ENCODE results near the gene SLC39A12.

SLC39A12 gene

DNA sequence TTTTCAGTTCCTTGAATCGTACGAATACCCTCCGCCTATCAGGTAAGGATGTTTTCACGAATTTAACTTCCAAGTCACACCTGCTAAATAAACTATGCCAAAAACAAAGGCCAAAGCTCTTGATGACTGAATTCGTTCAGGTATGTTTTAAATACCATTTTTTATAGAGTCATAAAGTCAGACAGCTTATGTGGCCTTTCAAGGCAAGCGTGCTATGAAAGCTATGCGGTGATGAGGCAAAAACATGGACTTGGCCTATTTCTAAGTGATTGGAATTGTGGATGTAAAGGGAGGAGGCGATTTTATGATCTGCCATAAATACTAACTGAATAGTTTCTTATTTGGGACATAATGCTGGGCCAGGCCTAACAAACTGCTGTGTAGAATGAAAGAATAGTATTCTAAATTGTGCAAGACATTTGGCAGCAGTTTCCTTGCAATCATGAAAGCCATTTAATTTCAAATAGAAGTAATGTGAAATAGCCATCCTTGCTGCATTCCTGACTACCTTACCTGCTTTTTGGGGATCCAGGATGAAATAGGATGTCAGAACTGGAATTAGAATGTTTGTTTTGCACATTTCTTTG, 14.0 kb downstream of the SLC39A12 start:
- DNase-seq: no peak

- DNase-seq: no peak
Measured at GRCh38 chr10:17974505-17974904, 22.8 kb downstream of the SLC39A12 start.

DNA sequence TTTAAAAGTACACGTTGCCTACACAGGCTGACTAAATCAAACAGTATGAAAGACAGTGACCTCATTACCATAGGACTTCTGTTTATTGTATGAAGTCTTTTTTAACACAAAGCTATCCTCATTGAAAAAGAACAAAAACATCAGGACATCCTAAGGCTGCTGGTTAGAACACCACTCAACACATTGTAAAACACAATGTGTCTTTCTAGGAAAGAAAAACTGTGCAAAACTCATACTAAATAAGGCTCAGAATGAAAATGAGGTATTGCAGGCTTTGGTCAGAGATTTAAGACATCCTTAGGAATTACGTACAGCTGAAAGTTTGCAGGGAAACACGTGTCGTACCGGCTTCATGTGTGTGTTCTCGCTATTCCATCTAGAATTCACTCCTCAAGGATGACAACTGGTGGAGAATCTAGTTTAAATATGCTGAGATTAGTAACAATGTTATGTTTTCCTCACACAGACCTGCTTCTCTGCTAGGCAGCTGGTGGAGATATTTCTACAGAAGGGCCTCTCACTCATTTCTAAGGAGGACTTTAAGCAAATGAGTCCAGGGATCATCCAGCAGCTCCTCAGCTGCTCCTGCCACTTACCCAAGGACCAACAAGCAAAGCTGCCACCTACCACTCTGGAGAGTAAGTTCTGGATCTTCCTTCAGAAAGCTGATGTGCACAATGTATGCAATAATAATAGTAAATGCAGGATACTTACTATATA, 29.3 kb downstream of the SLC39A12 start:
- DNase-seq: no peak

DNA sequence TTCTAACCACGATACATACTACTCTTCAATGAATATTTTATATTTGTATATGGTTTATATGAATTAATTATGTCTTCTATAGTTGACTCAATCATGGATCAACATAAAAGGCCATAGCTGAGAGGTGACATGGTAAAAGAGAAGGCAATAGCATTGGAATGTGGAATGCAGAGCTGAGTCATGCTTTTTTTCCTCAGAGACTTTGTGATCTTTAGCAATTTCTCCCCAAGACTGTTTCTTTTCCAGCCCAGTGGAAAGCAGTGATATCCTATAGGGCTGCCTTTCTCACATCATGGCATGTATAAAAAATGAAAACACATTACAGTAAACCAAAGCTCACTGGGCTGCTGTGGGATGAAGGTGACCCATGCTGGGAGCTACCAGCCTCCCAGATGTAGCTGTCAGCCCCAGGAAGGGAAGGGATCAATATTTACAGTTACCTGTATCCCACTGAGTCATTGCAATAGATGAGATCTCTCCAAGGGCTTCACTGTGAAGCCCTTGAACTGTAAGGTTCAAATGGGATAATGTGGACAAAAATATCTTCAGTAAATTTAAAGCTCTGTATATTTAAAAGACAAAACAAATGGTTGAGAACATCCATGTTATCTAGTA, 30.2 kb downstream of the SLC39A12 start:
- DNase-seq: no peak

GRCh38 chr10:17984056-17984455, 32.3 kb downstream of the SLC39A12 start:
- DNase-seq: no peak

- DNase-seq: no peak
Measured at GRCh38 chr10:17984563-17984962, 32.8 kb downstream of the SLC39A12 start.

DNA sequence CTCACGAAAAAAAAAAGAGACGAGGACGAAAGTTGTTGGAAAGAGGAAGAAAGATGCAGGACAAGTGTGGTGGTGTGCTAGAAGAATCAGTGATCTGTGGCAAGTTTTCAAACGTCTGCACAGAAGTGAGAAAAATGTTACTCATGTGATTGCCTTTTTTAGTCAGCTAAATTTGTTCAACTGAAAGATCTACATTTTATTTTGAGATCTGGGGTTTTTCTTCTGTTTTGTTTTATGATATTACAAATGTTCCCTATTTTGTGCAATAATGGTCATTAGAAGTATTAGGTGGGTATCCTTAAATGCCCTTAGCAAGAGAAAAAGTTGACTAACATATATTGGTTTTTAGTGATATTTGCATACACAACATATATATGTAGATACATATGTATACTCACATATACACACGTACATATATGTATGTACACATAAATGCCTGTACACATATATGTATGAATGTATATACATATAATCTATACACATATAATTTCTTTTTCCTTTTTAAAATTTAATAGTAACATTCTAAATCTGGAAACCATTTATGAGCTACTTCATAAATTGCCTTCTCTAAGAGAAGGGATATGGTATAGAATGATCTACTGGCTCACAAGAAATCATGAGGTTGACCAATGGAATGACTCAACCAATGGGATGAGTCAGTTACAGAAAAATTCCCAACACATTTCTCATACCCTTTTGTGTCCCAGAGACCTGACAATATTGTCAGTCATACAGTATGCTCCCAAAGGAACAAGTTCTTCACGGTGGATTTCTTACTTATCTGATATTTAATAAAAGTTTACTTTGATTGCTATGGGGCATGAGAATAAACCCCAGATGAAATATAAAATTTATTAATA, 38.4 kb downstream of the SLC39A12 start:
- no peak for DNase-seq

DNA sequence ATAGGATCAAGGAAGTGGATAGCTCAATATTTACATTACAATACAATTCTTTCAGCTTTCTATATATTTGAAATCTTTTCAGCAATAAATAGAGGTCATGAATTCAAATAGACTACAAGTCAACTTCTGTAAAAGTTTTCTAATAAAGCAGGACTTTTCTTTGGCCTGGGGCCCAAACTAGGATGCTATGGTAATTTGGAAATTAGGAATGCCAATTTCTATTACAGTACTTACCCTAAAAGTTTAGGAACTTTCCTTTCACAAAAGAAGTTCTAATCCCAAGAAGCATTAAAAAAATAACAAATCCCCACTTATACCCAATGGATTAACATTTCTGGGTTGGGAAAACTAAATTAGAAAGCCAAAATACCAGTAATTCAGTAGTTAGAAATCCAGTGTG, 40.5 kb downstream of the SLC39A12 start:
- DNase-seq: no peak

GRCh38 chr10:17993361-17993760, 41.6 kb downstream of the SLC39A12 start:
- DNase-seq: no peak

DNA sequence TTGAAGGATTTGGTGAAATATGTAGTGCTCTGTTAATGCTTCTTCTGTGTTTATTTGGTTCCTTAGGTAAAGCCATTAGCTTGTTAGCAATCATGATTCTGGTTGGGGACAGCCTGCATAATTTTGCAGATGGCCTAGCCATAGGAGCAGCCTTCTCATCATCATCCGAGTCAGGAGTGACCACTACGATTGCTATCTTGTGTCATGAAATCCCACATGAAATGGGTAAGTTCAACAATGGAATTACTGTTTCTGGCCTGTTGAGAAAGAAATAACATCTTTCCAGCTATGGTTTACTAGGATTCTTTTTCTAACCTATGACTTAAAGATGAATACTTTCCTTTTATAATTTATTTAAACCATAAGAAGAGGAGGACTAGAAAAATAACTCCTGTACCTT, 48.9 kb downstream of the SLC39A12 start:
- DNase-seq: no peak

DNA sequence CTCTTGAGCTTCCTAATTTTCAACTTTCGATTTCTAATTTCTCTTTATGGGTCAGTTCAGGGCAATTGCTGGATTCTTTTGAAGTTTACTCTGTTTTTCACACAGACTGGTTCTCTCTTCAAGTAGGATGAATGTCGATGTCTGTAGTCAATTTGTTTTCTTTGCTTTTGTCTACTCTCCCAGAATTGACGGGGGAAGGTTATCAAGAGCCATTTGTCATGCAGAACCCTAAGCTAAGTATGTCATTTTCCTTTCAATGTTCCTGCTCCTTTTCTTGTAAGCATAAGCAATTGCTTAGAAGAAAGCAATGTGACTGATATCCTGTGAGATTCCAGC, 53.7 kb downstream of the SLC39A12 start:
- no peak for DNase-seq

DNA sequence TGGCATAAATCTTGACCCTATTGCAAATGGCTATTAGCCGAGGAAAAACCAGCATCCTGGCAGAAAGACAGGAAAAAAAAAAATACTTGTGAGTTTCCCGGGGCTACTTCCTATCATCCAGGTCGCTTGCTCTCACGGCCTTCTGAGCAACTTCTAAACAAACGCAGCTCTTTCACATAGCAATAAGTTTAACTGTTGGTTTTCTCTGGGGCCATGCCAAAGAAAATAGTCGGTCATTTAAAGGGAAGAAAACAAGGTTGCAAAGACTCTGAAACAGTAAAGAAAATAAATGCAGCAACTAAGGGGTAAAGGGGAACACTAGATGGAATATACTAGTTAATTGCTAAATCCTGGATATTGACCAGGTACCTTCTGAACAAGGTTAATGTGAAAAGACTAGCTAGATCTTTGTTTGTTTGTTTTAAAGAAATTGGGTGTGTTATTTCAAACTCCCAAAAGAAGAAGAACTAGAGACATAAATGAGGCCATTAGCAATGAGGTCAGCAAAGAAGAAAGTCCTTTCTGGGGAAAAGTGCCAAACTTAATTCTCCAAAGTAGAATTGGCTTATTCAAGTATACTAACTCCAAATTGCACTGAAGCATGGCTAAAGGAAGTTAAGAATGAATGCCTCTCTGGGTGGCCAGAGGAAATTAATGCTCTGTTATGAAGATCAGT, 54.2 kb downstream of the SLC39A12 start:
- no peak for DNase-seq

- DNase-seq: no peak
Measured at GRCh38 chr10:18008986-18009385, 57.3 kb downstream of the SLC39A12 start.

DNA sequence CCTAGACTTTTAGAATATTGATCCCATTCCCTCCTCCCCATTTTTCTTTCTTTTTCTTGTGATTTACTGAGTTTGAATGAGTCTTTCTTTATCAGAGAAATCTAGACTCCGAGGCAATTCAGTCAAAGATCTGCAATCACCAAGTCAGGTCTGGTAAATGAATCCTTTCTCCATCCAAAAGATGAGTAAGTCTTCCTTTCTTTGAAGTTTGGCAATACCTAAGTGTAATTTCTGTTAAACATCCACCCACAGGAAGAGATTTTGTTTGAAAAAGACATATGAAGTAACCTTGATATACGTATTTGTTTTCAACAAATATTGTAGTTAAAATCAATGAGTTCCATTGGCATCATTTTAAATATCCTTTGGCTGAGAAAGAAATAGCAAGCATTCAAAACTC, 58.3 kb downstream of the SLC39A12 start:
- no peak for DNase-seq

- DNase-seq: no peak
Measured at GRCh38 chr10:18020523-18020922, 68.8 kb downstream of the SLC39A12 start.

DNA sequence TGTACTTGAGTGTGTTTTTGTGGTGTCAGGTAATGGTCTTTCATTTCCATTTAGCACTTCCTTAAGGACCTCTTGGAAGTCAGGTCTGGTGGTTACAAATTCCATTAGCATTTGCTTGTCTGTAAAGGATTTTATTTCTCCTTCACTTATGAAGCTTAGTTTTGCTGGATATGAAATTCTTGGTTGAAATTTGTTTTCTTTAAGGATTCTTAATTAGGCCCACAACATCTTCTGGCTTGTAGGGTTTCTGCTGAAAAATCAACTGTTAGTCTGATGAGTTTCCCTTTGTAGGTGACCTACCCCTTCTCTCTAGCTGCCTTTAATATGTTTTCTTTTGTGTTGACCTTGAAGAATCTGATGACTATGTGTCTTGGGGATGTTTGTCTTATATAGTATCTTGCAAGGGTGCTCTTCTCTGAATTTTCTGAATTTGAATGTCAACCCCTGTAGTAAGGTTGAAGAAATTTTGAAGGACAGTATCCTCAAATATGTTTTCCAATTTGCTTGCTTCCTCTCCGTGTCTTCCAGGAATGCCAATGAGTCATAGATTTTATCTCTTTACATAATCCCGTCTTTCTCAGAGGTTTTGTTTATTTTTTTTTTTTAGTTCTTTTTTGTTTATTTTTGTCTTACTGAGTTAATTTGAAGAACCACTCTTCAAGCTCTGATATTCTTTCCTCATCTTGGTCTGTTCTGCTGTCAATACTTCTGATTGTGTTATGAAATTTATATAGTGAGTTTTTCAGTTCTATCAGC, 70.2 kb downstream of the SLC39A12 start:
- DNase-seq: no peak

- no peak for DNase-seq
Measured at GRCh38 chr10:18043148-18044006, 91.7 kb downstream of the SLC39A12 start.

DNA sequence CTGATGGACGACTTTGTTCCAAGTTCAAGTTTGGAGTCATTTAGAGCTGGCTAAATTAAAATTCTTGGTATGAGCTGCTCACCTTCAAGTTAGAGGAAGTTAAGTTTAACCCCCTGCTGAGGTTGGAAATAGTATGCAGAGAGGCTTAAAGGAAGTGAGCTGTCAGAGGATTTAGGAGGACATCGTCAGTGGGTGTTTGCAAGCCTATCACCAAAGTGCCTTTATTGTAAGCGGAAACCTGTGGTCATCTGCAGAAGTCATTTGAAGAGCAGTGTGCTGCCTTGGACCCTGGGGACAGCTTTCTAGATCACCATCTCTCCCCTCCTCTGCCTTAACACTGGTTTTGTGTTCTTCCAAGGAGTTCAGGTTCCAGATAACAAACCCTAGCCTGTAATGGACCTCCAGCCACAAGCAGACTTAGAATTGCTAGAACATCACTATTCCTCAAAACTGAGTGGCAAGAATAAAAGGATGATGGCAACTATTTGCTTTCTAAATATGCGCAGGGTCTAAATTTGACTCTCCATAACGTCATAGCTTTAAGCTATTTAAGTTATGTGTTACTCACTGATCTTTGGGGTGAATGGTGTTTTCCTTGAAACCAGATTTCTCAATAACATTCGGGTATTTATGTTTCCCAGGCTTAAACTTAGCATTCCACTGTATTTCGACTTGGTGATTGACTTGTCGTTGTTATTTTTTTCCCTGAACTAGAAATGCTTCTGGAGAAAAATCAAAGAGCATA, 93.4 kb downstream of the SLC39A12 start:
- DNase-seq: no peak

- no peak for DNase-seq
Measured at GRCh38 chr10:18056583-18056982, 104.9 kb downstream of the SLC39A12 start.

GRCh38 chr10:18059826-18060559, 108.3 kb downstream of the SLC39A12 start:
- no peak for DNase-seq
